ENCODE results near the gene PHLDB1. TPM values are rescaled to one million over a fixed set of nuclear protein-coding genes. Genes with fewer than 3 reads are reported as not detected.

PHLDB1 gene
- total RNA-seq, 1 donor: 93.5 TPM

DNA sequence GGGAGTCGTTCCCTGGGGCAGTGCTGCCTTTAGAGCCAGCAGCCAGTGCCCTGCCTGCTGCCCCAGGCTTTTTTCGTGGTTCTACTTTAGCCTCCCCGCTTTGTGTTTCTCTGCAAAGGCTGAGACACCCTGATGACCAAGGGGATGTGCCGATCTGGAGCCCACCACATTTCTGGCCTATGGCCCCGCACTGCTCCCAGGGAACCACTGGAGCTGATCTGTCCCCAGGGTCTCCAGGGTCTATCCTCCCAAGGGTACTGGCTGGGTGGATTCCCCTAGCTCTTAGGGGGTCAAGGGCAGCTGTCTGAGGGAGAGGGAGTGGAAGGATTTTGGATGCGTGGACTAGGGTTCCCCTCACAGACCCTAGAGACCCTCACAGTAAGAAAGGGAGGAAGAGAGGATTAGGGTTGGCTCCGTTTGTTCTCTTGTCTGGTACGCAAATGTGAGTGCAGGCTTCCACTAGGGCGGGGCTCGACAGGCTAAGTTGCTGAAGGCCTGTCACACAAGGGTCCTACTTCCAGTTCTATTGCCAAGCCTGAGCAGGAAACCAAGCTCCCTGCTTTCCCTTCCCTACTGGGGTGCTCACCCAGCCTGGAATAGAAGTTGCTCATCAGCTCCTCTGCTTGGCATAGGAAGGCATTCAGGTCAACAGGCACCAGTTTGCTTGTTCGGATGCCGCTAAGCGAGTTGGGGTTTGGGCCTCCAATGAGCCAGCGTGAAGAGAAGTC, 52.7 kb downstream of the PHLDB1 start:
- no peak for DNase-seq (ENCODE audit: low read depth)
- no peak overlapping the region for H3K4me3 ChIP-seq (ENCODE audit: low read depth, low read length)
- TF ChIP-seq, protein P1, sequence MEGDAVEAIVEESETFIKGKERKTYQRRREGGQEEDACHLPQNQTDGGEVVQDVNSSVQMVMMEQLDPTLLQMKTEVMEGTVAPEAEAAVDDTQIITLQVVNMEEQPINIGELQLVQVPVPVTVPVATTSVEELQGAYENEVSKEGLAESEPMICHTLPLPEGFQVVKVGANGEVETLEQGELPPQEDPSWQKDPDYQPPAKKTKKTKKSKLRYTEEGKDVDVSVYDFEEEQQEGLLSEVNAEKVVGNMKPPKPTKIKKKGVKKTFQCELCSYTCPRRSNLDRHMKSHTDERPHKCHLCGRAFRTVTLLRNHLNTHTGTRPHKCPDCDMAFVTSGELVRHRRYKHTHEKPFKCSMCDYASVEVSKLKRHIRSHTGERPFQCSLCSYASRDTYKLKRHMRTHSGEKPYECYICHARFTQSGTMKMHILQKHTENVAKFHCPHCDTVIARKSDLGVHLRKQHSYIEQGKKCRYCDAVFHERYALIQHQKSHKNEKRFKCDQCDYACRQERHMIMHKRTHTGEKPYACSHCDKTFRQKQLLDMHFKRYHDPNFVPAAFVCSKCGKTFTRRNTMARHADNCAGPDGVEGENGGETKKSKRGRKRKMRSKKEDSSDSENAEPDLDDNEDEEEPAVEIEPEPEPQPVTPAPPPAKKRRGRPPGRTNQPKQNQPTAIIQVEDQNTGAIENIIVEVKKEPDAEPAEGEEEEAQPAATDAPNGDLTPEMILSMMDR (IDR thresholded peaks at IDR 0.05; ENCODE audit: insufficient read depth, low read length): no peak

DNA sequence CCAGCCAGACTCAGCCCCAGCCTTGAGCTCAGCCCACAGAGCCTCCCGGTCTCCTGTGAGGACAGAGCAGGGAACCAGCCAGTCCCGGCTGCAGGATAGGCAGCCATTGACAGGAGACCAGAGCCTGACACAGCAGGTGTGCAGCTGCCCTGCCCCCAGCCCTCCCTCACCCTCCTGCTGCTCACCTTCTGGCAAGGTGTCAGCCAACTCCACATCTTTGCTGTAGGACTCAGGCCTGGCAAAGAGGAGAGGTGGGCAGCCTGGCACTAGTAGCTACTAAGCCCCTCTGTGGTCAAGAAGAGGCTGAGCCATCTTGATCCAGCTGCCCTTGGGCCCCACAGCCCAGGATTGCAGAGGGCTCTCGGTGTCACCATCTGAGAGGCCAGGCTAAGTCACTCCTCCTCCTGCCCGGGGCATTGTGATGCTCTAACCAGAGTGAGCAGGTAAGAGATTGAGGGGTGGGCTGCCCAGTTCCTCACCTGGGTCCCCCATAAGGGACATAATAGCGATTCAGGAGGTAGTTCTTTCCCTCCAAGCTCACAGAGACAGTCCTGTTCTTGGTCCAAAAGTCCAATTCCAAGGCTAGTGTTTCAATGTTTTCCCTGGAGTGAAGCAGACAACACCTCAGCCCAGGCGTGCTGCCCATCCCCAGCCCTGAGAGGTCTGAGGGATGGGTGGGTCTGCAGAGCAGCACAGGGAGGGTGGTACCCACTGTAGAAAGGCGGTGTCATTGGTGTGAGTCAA, 53.4 kb downstream of the PHLDB1 start:
- TF ChIP-seq, protein P1 (IDR thresholded peaks at IDR 0.05; ENCODE audit: insufficient read depth, low read length): no peak
- H3K4me3 ChIP-seq (ENCODE audit: low read depth, low read length): no peak overlapping the region
- DNase-seq (ENCODE audit: low read depth): no peak

DNA sequence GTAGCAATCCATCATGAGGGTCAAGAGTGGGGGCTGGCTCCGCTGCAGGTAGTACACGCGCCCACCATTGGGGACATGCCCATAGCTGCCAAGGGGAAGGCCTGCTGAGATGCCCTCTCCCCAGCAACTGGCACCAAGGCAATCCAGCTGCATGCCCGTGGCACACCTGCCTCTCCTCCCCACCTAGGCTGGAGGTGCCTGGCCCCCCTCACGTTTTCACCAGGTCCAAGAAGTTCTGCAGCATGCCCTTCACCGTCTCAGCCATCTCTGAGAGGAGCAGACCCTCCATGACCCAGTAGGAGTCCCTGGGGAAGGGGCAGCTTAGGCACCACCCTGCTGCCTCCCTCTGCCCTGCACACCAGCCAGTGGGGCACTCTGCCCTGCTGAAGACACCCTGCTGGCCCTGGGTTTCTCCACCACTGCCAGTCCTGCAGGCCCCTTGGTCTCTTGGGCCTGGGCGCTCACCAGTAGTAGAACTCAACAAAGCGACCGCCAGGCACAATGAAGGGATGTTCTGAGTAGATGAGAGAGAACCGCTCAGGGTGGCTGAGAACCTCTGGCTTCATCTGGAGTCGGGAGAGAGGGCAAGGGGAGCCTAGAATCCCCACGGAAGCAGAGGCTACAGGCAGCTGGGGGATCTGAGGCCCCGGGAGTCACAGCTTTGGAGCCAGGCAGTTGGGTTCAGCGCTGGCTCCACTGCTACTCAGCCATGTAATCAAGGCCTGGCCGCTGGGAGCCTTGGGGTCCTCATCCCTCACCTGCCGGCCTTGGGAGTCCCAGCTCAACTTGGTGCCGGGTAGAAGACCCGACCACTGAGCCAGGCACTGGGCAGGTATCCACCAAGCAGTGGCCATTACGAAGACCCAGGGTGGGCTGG, 54.2 kb downstream of the PHLDB1 start:
- H3K4me3 ChIP-seq (ENCODE audit: low read depth, low read length): no peak overlapping the region
- TF ChIP-seq, protein P1 (IDR thresholded peaks at IDR 0.05; ENCODE audit: insufficient read depth, low read length): no peak
- DNase-seq (ENCODE audit: low read depth): no peak

DNA sequence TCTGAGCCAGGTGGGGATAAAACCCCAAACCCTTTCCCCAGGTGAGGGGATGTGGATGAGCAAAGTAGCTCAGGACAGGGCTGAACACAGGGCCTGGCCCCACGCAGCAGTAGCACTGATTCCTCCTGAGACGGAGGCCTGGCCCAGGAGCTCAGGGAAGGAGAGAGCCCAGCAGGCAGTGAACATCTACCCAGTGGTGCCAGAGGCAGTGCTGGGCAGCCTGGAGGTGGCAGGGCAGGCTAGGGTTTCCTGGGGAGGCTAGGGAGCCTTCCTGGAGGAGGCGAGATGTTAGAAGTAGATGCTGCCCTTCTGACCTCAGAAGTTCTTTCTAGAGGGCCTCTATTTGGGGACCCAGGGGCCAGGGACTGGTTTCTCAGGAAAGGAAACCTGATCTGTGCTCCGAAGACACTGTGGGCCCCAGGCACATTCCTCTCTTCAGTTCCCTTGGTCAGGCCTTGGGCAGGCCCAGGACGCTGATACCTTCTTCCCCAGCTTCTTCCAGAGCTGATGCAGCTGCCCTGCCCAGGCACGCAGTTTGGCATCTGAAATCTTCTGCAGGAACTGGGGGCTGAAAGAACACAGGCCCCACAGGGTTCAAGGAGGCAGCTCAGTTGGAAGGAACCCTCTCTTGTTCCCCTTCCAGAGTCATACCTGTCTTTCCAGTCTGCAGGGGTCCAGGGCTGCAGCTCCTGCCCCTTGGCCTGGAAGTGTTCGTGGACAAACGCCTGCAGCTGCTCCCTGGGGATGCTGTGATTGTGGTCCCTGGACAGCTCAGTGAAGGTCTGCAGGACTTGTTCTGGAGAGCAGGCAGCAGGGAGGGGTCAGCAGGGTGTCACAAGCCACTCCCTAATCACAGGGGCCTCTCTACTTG, 55.2 kb downstream of the PHLDB1 start:
- DNase-seq (ENCODE audit: low read depth): no peak
- no peak overlapping the region for H3K4me3 ChIP-seq (ENCODE audit: low read depth, low read length)
- TF ChIP-seq, protein P1 (IDR thresholded peaks at IDR 0.05; ENCODE audit: insufficient read depth, low read length): no peak

DNA sequence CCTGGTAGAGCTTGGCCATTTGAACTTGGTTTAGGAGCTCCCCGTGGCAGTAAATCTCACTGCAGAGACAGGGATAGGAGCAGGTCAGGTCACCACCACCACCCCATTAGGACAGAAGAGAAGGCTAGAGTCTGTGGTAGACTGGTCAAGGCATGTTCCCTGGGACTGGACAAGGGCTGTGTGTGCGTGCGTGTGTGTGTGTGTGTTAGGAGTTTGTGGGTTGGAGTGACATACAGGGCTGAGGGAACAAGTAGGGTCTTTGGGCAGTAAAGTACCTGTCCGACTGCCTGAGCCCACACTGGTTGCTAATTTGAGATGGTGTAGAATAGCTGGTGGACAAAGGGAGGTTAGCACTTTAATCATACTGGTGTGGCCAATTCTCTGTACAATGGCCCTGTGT, 56.0 kb downstream of the PHLDB1 start:
- TF ChIP-seq, protein P1 (IDR thresholded peaks at IDR 0.05; ENCODE audit: insufficient read depth, low read length): no peak
- DNase-seq (ENCODE audit: low read depth): no peak

DNA sequence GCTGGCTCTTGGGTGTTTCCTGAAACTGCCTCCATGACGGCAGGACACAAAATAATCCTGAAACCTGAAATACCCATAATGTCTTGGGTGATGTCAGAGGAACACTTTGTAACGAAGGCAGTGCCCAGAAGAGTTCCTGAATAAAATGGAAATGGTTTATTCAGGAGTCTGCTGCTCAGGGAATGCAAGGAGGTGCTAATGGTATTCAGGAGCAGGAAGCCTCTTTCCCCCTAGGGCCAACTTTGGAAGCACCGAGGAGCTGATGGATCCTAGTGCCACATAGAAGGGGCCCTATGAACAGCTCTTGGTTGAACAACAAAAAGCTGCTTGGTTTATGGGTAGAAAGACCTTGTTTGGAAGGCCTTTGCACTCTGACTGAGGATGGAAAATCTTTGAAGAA, 56.5 kb downstream of the PHLDB1 start:
- TF ChIP-seq, protein P1 (IDR thresholded peaks at IDR 0.05; ENCODE audit: insufficient read depth, low read length): no peak

More for the DNA sequence above, 56.0 kb downstream of the PHLDB1 start:
- H3K4me3 ChIP-seq (ENCODE audit: low read depth, low read length): no peak overlapping the region

More for the DNA sequence above, 56.5 kb downstream of the PHLDB1 start:
- no peak overlapping the region for H3K4me3 ChIP-seq (ENCODE audit: low read depth, low read length)
- no peak for DNase-seq (ENCODE audit: low read depth)

Measured in fibroblast of the aortic adventitia (primary cell).